ENCODE data around the gene DNAJC1.
"Not testable (repeated sequence)": the region's sequence is repeated elsewhere in the genome, so short reads cannot be mapped to it uniquely, and the experiment has no call there.

The DNAJC1 gene

DNA sequence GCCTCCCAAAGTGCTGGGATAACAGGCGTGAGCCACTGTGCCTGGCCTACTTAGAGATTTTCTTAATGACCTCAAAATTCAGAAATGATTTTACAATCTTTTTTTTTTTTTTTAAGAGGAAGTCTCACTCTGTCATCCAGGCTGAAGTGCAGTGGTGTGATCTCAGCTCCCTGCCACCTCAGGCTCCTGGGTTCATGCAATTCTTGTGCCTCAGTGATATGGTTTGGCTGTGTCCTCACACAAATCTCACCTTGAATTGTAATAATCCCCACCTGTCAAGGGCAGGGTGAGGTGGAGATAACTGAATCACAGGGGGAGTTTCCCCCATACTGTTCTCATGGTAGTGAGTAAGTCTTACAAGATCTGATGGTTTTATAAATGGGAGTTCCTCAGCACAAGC is 159.9 kb downstream of the DNAJC1 start:
- Histone ChIP-seq H3K4me1 (ENCODE audit: control insufficient read depth, insufficient read depth, low read length, poor library complexity, severe bottlenecking) (no peaks in the 10 kb centered on the region), H3K27me3 (replicated peaks; ENCODE audit: control insufficient read depth, insufficient read depth, low read length, poor library complexity, severe bottlenecking) (no peaks in the 10 kb centered on the region), H3K4me3 (ENCODE audit: insufficient read depth, low read depth, low read length, poor library complexity, severe bottlenecking) (no peak overlapping the region), H3K27ac (ENCODE audit: insufficient read depth, low read length, poor library complexity, severe bottlenecking) (no peak overlapping the region), H3K9me3 (ENCODE audit: control insufficient read depth, low read length) (no peaks in the 10 kb centered on the region), H3K36me3 (ENCODE audit: control insufficient read depth, insufficient read depth, low read length) (no peaks in the 10 kb centered on the region)
- no peak for DNase-seq

DNA sequence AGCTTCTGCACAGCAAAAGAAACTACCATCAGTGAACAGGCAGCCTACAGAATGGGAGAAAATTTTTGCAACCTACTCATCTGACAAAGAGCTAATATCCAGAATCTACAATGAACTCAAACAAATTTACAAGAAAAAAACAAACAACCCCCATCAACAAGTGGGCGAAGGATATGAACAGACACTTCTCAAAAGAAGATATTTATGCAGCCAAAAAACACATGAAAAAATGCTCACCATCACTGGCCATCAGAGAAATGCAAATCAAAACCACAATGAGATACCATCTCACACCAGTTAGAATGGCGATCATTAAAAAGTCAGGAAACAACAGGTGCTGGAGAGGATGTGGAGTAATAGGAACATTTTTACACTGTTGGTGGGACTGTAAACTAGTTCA is 162.3 kb downstream of the DNAJC1 start:
- not testable (repeated sequence) for H3K27me3 ChIP-seq (replicated peaks; ENCODE audit: control insufficient read depth, insufficient read depth, low read length, poor library complexity, severe bottlenecking); H3K27ac ChIP-seq (ENCODE audit: insufficient read depth, low read length, poor library complexity, severe bottlenecking); H3K4me3 ChIP-seq (ENCODE audit: insufficient read depth, low read depth, low read length, poor library complexity, severe bottlenecking); DNase-seq; H3K4me1 ChIP-seq (ENCODE audit: control insufficient read depth, insufficient read depth, low read length, poor library complexity, severe bottlenecking); H3K9me3 ChIP-seq (ENCODE audit: control insufficient read depth, low read length); H3K36me3 ChIP-seq (ENCODE audit: control insufficient read depth, insufficient read depth, low read length)

DNA sequence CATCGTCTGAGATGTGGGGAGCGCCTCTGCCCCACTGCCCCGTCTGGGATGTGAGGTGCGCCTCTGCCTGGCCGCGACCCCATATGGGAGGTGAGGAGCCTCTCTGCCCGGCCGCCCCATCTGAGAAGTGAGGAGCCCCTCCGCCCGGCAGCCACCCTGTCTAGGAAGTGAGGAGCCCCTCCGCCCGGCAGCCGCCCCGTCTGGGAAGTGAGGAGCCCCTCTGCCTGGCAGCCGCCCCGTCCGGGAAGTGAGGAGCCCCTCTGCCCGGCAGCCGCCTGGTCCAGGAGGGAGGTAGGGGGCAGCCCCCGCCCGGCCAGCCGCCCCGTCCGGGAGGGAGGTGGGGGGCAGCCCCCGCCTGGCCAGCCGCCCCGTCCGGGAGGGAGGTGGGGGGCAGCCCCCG is 166.0 kb downstream of the DNAJC1 start:
- H3K27me3 ChIP-seq (replicated peaks; ENCODE audit: control insufficient read depth, insufficient read depth, low read length, poor library complexity, severe bottlenecking); H3K9me3 ChIP-seq (ENCODE audit: control insufficient read depth, low read length); DNase-seq; H3K27ac ChIP-seq (ENCODE audit: insufficient read depth, low read length, poor library complexity, severe bottlenecking); H3K4me3 ChIP-seq (ENCODE audit: insufficient read depth, low read depth, low read length, poor library complexity, severe bottlenecking); H3K4me1 ChIP-seq (ENCODE audit: control insufficient read depth, insufficient read depth, low read length, poor library complexity, severe bottlenecking); H3K36me3 ChIP-seq (ENCODE audit: control insufficient read depth, insufficient read depth, low read length): not testable (repeated sequence)

DNA sequence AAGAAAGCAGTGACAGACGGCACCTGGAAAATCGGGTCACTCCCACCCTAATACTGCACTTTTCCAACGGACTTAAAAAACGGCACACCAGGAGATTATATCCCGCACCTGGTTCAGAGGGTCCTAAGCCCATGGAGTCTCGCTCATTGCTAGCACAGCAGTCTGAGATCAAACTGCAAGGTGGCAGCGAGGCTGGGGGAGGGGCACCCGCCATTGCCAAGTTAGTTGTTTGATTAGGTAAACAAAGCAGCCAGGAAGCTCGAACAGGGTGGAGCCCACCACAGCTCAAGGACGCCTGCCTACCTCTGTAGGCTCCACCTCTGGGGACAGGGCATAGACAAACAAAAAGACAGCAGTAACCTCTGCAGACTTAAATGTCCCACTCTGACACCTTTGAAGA is 169.0 kb downstream of the DNAJC1 start:
- not testable (repeated sequence) for DNase-seq; H3K4me1 ChIP-seq (ENCODE audit: control insufficient read depth, insufficient read depth, low read length, poor library complexity, severe bottlenecking); H3K9me3 ChIP-seq (ENCODE audit: control insufficient read depth, low read length); H3K36me3 ChIP-seq (ENCODE audit: control insufficient read depth, insufficient read depth, low read length); H3K4me3 ChIP-seq (ENCODE audit: insufficient read depth, low read depth, low read length, poor library complexity, severe bottlenecking); H3K27me3 ChIP-seq (replicated peaks; ENCODE audit: control insufficient read depth, insufficient read depth, low read length, poor library complexity, severe bottlenecking); H3K27ac ChIP-seq (ENCODE audit: insufficient read depth, low read length, poor library complexity, severe bottlenecking)

DNA sequence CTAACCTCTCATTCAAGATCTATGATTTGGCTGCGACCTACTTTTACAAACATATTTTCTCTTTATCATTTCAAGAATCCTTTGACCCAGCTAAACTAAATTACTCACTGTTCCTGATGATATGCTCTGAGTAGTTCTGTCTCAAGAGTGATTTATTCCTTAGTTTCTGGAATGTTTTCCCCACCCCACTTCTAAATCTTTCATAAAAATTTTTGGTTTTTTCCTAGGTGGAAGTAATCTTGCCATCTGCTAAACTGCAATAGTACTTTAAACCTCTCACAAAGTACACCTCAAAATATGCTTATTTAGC is 170.8 kb downstream of the DNAJC1 start:
- H3K27me3 ChIP-seq (replicated peaks; ENCODE audit: control insufficient read depth, insufficient read depth, low read length, poor library complexity, severe bottlenecking), result no peaks in the 10 kb centered on the region
- H3K4me1 ChIP-seq (ENCODE audit: control insufficient read depth, insufficient read depth, low read length, poor library complexity, severe bottlenecking), result no peaks in the 10 kb centered on the region
- H3K36me3 ChIP-seq (ENCODE audit: control insufficient read depth, insufficient read depth, low read length), result no peaks in the 10 kb centered on the region
- no peak overlapping the region for H3K27ac ChIP-seq (ENCODE audit: insufficient read depth, low read length, poor library complexity, severe bottlenecking)
- H3K9me3 ChIP-seq (ENCODE audit: control insufficient read depth, low read length), result peaks cover 13% of the 10 kb centered on the region
- no peak overlapping the region for H3K4me3 ChIP-seq (ENCODE audit: insufficient read depth, low read depth, low read length, poor library complexity, severe bottlenecking)
- no peak for DNase-seq

DNA sequence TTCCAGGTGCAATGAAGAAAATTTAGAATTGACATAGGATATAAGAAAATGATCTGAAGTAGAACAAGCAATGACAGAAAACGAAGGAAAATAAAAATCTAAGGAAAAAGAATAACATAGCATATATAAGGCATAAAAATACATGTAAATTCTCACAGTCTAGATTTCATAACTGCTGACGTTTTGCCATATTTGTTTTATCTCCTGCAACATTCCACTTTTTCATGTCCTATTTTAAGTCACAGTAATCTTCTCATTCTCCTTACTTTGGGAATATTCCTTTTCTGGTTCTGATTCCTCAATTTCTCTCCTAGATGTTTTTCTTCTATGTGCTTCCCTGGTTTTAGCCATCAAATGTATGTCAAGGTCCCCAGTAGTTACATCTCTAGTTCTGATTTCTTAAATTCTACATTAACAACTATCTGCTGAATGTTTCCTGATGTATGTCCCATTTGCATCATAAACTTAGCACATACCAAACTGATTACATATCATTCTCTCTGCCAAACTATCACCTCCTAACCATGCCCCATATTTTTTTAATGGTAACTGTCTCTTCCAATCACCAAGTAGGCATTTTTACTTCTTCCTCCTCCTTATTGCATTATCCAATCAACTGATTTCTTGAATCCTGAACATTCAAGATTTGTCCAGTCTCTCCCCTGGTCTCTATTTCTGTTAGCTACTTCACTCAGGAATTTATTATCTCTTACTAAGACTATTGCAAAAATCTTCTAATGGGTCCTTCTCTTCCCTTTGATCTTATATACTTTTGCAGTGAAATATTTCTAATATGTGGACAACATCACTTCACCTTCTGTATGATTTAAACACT is 171.3 kb downstream of the DNAJC1 start:
- DNase-seq, result no peak
- Histone ChIP-seq H3K27ac (ENCODE audit: insufficient read depth, low read length, poor library complexity, severe bottlenecking) (no peak overlapping the region), H3K4me3 (ENCODE audit: insufficient read depth, low read depth, low read length, poor library complexity, severe bottlenecking) (no peak overlapping the region), H3K36me3 (ENCODE audit: control insufficient read depth, insufficient read depth, low read length) (no peaks in the 10 kb centered on the region), H3K9me3 (ENCODE audit: control insufficient read depth, low read length) (peaks cover 13% of the 10 kb centered on the region), H3K4me1 (ENCODE audit: control insufficient read depth, insufficient read depth, low read length, poor library complexity, severe bottlenecking) (no peaks in the 10 kb centered on the region), H3K27me3 (replicated peaks; ENCODE audit: control insufficient read depth, insufficient read depth, low read length, poor library complexity, severe bottlenecking) (no peaks in the 10 kb centered on the region)

DNA sequence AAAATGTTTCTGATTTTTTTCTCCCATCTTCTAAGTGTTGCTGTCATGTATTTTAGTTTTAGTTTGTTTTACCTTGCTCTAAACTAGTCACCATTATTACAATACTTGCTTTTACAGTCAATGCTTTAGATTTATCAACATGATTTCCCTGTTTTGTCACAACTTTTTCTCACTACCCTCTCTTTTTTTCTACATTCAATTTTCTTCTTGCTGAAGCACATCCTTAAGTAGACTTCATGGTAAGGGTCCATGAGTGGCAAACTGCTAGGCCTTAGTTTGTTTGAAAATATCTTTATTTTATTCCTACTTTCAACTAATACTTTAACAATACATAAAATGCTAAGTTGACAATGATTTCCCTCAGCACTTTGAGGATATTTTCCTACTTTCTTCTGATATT is 173.5 kb downstream of the DNAJC1 start:
- H3K4me3 ChIP-seq (ENCODE audit: insufficient read depth, low read depth, low read length, poor library complexity, severe bottlenecking), result no peak overlapping the region
- H3K36me3 ChIP-seq (ENCODE audit: control insufficient read depth, insufficient read depth, low read length), result no peaks in the 10 kb centered on the region
- H3K4me1 ChIP-seq (ENCODE audit: control insufficient read depth, insufficient read depth, low read length, poor library complexity, severe bottlenecking), result no peaks in the 10 kb centered on the region
- peaks cover 16% of the 10 kb centered on the region for H3K9me3 ChIP-seq (ENCODE audit: control insufficient read depth, low read length)
- no peak for DNase-seq
- no peaks in the 10 kb centered on the region for H3K27me3 ChIP-seq (replicated peaks; ENCODE audit: control insufficient read depth, insufficient read depth, low read length, poor library complexity, severe bottlenecking)
- H3K27ac ChIP-seq (ENCODE audit: insufficient read depth, low read length, poor library complexity, severe bottlenecking), result no peak overlapping the region

GRCh38 chr10:21827308-21827707 is 176.2 kb downstream of the DNAJC1 start:
- Histone ChIP-seq H3K36me3 (ENCODE audit: control insufficient read depth, insufficient read depth, low read length) (no peaks in the 10 kb centered on the region), H3K4me1 (ENCODE audit: control insufficient read depth, insufficient read depth, low read length, poor library complexity, severe bottlenecking) (no peaks in the 10 kb centered on the region), H3K27me3 (replicated peaks; ENCODE audit: control insufficient read depth, insufficient read depth, low read length, poor library complexity, severe bottlenecking) (no peaks in the 10 kb centered on the region), H3K9me3 (ENCODE audit: control insufficient read depth, low read length) (peaks cover 16% of the 10 kb centered on the region), H3K27ac (ENCODE audit: insufficient read depth, low read length, poor library complexity, severe bottlenecking) (no peak overlapping the region), H3K4me3 (ENCODE audit: insufficient read depth, low read depth, low read length, poor library complexity, severe bottlenecking) (no peak overlapping the region)
- no peak for DNase-seq

DNA sequence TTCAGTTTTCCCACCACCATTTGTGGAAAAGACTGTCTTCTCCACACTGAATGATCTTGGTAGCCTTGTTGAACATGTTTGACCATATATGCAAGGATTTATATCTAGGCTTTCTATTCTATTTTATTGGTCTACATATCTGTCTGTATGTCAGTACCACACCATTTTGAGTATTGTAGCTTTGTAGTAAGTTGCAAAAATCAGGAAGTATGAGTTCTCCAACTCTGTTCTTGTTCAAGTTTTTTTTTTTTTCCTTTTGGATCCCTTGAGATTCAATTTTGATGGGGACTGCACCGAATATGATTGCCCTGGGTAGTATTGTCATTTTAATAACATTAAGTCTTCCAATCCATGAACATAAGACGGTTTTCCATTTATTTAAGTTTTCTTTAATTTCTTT is 176.8 kb downstream of the DNAJC1 start:
- Histone ChIP-seq H3K4me1 (ENCODE audit: control insufficient read depth, insufficient read depth, low read length, poor library complexity, severe bottlenecking) (no peaks in the 10 kb centered on the region), H3K36me3 (ENCODE audit: control insufficient read depth, insufficient read depth, low read length) (no peaks in the 10 kb centered on the region), H3K9me3 (ENCODE audit: control insufficient read depth, low read length) (peaks cover 16% of the 10 kb centered on the region), H3K27ac (ENCODE audit: insufficient read depth, low read length, poor library complexity, severe bottlenecking) (no peak overlapping the region), H3K4me3 (ENCODE audit: insufficient read depth, low read depth, low read length, poor library complexity, severe bottlenecking) (no peak overlapping the region), H3K27me3 (replicated peaks; ENCODE audit: control insufficient read depth, insufficient read depth, low read length, poor library complexity, severe bottlenecking) (no peaks in the 10 kb centered on the region)
- DNase-seq, result no peak

GRCh38 chr10:21825345-21825744 is 178.2 kb downstream of the DNAJC1 start:
- no peaks in the 10 kb centered on the region for H3K36me3 ChIP-seq (ENCODE audit: control insufficient read depth, insufficient read depth, low read length)

More at GRCh38 chr10:21825345-21825744, 178.2 kb downstream of the DNAJC1 start:
- DNase-seq, result no peak
- Histone ChIP-seq H3K9me3 (ENCODE audit: control insufficient read depth, low read length) (peaks cover 16% of the 10 kb centered on the region), H3K27me3 (replicated peaks; ENCODE audit: control insufficient read depth, insufficient read depth, low read length, poor library complexity, severe bottlenecking) (no peaks in the 10 kb centered on the region), H3K4me3 (ENCODE audit: insufficient read depth, low read depth, low read length, poor library complexity, severe bottlenecking) (no peak overlapping the region), H3K27ac (ENCODE audit: insufficient read depth, low read length, poor library complexity, severe bottlenecking) (no peak overlapping the region), H3K4me1 (ENCODE audit: control insufficient read depth, insufficient read depth, low read length, poor library complexity, severe bottlenecking) (no peaks in the 10 kb centered on the region)
